GM23338 (cell line): ENCODE data around the gene HTRA1. TPM values are rescaled to one million over a fixed set of nuclear protein-coding genes. Genes with fewer than 3 reads are reported as not detected.

ENCODE experiments used
- ATAC-seq: fragments of 200-7000 bp; cut with Tn5 transposase; 3 replicates; pipeline ENCODE4 v1.9.1; 2020
- DNase-seq: peaks from one replicate; pipeline ENCODE4 v3.0.0-alpha.2; 2015; ENCODE audit warnings: low spot score
- H2AFZ ChIP-seq: fragments of 200-600 bp; sonication (generic); 2 replicates; pipeline ENCODE4 v1.8.0; 2016; ENCODE audit warnings: antibody characterized with exemption, mild to moderate bottlenecking, moderate library complexity
- H3F3A ChIP-seq: fragments of 200-600 bp; sonication (generic); replicated peaks from 2 replicates; pipeline ENCODE4 v1.8.0; 2017; ENCODE audit warnings: antibody characterized with exemption, mixed run types, low read depth
- H3K27ac ChIP-seq: fragments of 200-600 bp; sonication (generic); 2 replicates; pipeline ENCODE4 v1.6.1; 2016; ENCODE audit warnings: low read depth
- H3K27me3 ChIP-seq: fragments of 200-600 bp; sonication (generic); 2 replicates; pipeline ENCODE4 v1.8.0; 2016; ENCODE audit warnings: mild to moderate bottlenecking, mixed run types, moderate library complexity; ENCODE audit not compliant: insufficient read depth
- H3K36me3 ChIP-seq: fragments of 200-600 bp; sonication (generic); 2 replicates; pipeline ENCODE4 v1.8.0; 2016; ENCODE audit warnings: mild to moderate bottlenecking; ENCODE audit not compliant: insufficient read depth
- H3K4me1 ChIP-seq: fragments of 200-600 bp; sonication (generic); 2 replicates; pipeline ENCODE4 v1.8.0; 2016; ENCODE audit warnings: mild to moderate bottlenecking, moderate library complexity; ENCODE audit not compliant: insufficient read depth
- H3K4me2 ChIP-seq: fragments of 200-600 bp; sonication (generic); 2 replicates; pipeline ENCODE4 v1.7.1; 2017; ENCODE audit warnings: mixed run types
- H3K4me3 ChIP-seq: fragments of 200-600 bp; sonication (generic); 2 replicates; pipeline ENCODE4 v1.6.1; 2016; ENCODE audit warnings: mixed run types
- H3K79me2 ChIP-seq: fragments of 200-600 bp; sonication (generic); replicated peaks from 2 replicates; pipeline ENCODE4 v1.8.0; 2017; ENCODE audit warnings: mild to moderate bottlenecking; ENCODE audit not compliant: insufficient read depth
- H3K9me2 ChIP-seq: fragments of 200-600 bp; sonication (generic); 2 replicates; pipeline ENCODE4 v1.8.0; 2017; ENCODE audit not compliant: insufficient read depth
- H4K20me1 ChIP-seq: fragments of 200-600 bp; sonication (generic); replicated peaks from 2 replicates; pipeline ENCODE4 v1.8.0; 2017; ENCODE audit warnings: mild to moderate bottlenecking; ENCODE audit not compliant: insufficient read depth
- H3K27ac Mint-ChIP-seq: 2 replicates; pipeline ENCODE4 v1.8.0; 2020; ENCODE audit warnings: inconsistent platforms, mild to moderate bottlenecking, moderate library complexity, mixed read lengths
- H3K27me3 Mint-ChIP-seq: 3 replicates; pipeline ENCODE4 v1.8.0; 2022; ENCODE audit warnings: low read depth, mild to moderate bottlenecking, moderate library complexity, mixed read lengths, inconsistent platforms; ENCODE audit not compliant: insufficient read depth, poor library complexity
- H3K36me3 Mint-ChIP-seq: 3 replicates; pipeline ENCODE4 v1.8.0; 2021; ENCODE audit warnings: low read depth, mild to moderate bottlenecking, inconsistent platforms, moderate library complexity, mixed read lengths
- H3K4me1 Mint-ChIP-seq: 3 replicates; pipeline ENCODE4 v1.8.0; 2020; ENCODE audit warnings: mild to moderate bottlenecking, inconsistent platforms, mixed read lengths
- H3K4me3 Mint-ChIP-seq: 3 replicates; pipeline ENCODE4 v1.8.0; 2021; ENCODE audit warnings: moderate library complexity, mild to moderate bottlenecking, inconsistent platforms, mixed read lengths
- H3K9me3 Mint-ChIP-seq: 3 replicates; pipeline ENCODE4 v1.8.0; 2020; ENCODE audit warnings: moderate library complexity, mild to moderate bottlenecking, inconsistent platforms, mixed read lengths
- CREB1 ChIP-seq: fragments of 250-450 bp; sonication (Bioruptor Pico); IDR thresholded peaks from 2 replicates; pipeline ENCODE4 v1.5.0; 2020; ENCODE audit warnings: low read depth, mild to moderate bottlenecking, moderate library complexity
- CTCF ChIP-seq, 2 experiments: fragments of 200-600 bp in 1 of 2; sonication (generic) in 1 of 2; conservative IDR thresholded peaks; 2 replicates each; pipeline versions ENCODE4 v1.5.1 to v1.6.1; 2016 to 2017; ENCODE audit warnings: antibody characterized with exemption in 2 of 2, low read depth in 2 of 2, mild to moderate bottlenecking in 2 of 2, moderate library complexity in 1 of 2
- JUNB ChIP-seq: IDR thresholded peaks from one replicate; pipeline ENCODE4 v1.6.1; 2016; ENCODE audit warnings: antibody characterized with exemption; ENCODE audit not compliant: unreplicated experiment
- NANOG ChIP-seq: IDR thresholded peaks from 2 replicates; pipeline ENCODE4 v1.6.1; 2016; ENCODE audit warnings: antibody characterized with exemption, borderline replicate concordance
- REST ChIP-seq: IDR thresholded peaks from one replicate; pipeline ENCODE4 v1.6.1; 2018; ENCODE audit warnings: antibody characterized with exemption; ENCODE audit not compliant: unreplicated experiment
- STAT1 ChIP-seq: IDR thresholded peaks from one replicate; pipeline ENCODE4 v1.6.1; 2016; ENCODE audit warnings: antibody characterized with exemption; ENCODE audit not compliant: unreplicated experiment
- ZNF331 ChIP-seq: fragments of 250-450 bp; sonication (Bioruptor Pico); IDR thresholded peaks from 2 replicates; pipeline ENCODE4 v1.5.0; 2020; ENCODE audit warnings: low read depth, mild to moderate bottlenecking, moderate library complexity
- ZNF462 ChIP-seq: fragments of 250-450 bp; sonication (Bioruptor Pico); IDR thresholded peaks from 2 replicates; pipeline ENCODE4 v1.5.0; 2020; ENCODE audit warnings: mild to moderate bottlenecking, moderate library complexity
- polyA plus RNA-seq: library from polyadenylated mRNA; unstranded; fragments of >200 nt; fragmentation: Nextera tagmentation; extraction: Ambion mirVana; gene quantifications from 2 replicates; pipeline ENCODE4 v1.2.1, GENCODE V29; 2016
- total RNA-seq: library from RNA; depleted of rRNA; stranded (reverse); fragments of >200 nt; shearing (Covaris generic); gene quantifications from 2 replicates; pipeline ENCODE4 v1.2.3, GENCODE V29; 2014

The HTRA1 gene
- total and polyA plus RNA-seq, 2 experiments from 2014 or later, result 8.1 to 16.1 TPM

- TF ChIP-seq ZNF462 (CRISPR knock-in tag) (no peak), STAT1 (no peak), JUNB (no peak), REST (no peak), CREB1 (CRISPR knock-in tag) (no peak)
Observed at GRCh38 chr10:122530177-122530576, 68.8 kb downstream of the HTRA1 start (continued).

- Histone ChIP-seq H3K79me2 (no peaks in the 10 kb centered on the region), H3K4me2 (no peak overlapping the region), H3K9me2 (peaks cover 14% of the 10 kb centered on the region), H3K36me3 (no peaks in the 10 kb centered on the region), H3K4me3 (no peak overlapping the region), H3K4me1 (no peaks in the 10 kb centered on the region), H3K27ac (no peak overlapping the region), H4K20me1 (no peaks in the 10 kb centered on the region), H2AFZ (no peak overlapping the region), H3K27me3 (no peaks in the 10 kb centered on the region), H3F3A (no peaks in the 10 kb centered on the region)
- Mint-ChIP-seq H3K27ac (no peak overlapping the region), H3K4me3 (no peak overlapping the region), H3K4me1 (no peaks in the 10 kb centered on the region; the same call in 2 of the 3 replicates), H3K36me3 (no peaks in the 10 kb centered on the region), H3K9me3 (no peaks in the 10 kb centered on the region), H3K27me3 (peaks cover 2% of the 10 kb centered on the region)
- no peak for ATAC-seq
- no peak for DNase-seq
- no peak for TF ChIP-seq NANOG
- no peak for TF ChIP-seq ZNF331 (CRISPR knock-in tag)
- TF ChIP-seq CTCF (conservative IDR thresholded peaks at IDR 0.05; ENCODE audit: low read depth in 2 of 2), result no peak
Observed at GRCh38 chr10:122531261-122531660, 69.9 kb downstream of the HTRA1 start.
